IPS-18a (cell line): ENCODE results near the gene ZNF391.

Source experiments
- H3K27ac ChIP-seq: one replicate; pipeline ENCODE4 v1.5.1; 2013; ENCODE audit warnings: low read length
- H3K27me3 ChIP-seq: one replicate; pipeline ENCODE4 v1.6.1; 2013; ENCODE audit warnings: mild to moderate bottlenecking, low read length; ENCODE audit not compliant: control insufficient read depth, insufficient read depth
- H3K36me3 ChIP-seq: one replicate; pipeline ENCODE4 v1.6.1; 2013; ENCODE audit warnings: low read depth, low read length; ENCODE audit not compliant: control insufficient read depth
- H3K4me1 ChIP-seq: one replicate; pipeline ENCODE4 v1.6.1; 2013; ENCODE audit warnings: low read depth, low read length; ENCODE audit not compliant: control insufficient read depth
- H3K4me3 ChIP-seq: one replicate; pipeline ENCODE4 v1.5.1; 2013; ENCODE audit warnings: low read length
- H3K9ac ChIP-seq: one replicate; pipeline ENCODE4 v1.6.1; 2013; ENCODE audit warnings: mild to moderate bottlenecking, low read length, moderate library complexity
- H3K9me3 ChIP-seq: one replicate; pipeline ENCODE4 v1.6.1; 2013; ENCODE audit warnings: low read depth, low read length; ENCODE audit not compliant: control insufficient read depth

Gene ZNF391

GRCh38 chr6:27383481-27383880 is 5.1 kb upstream of the ZNF391 start:
- H3K27me3 ChIP-seq = no peaks in the 10 kb centered on the region
- no peaks in the 10 kb centered on the region for H3K9me3 ChIP-seq
- H3K36me3 ChIP-seq = no peaks in the 10 kb centered on the region
- H3K27ac ChIP-seq = no peak overlapping the region
- H3K9ac ChIP-seq = no peak overlapping the region
- H3K4me3 ChIP-seq = no peak overlapping the region
- peaks cover 11% of the 10 kb centered on the region for H3K4me1 ChIP-seq

- Histone ChIP-seq H3K9ac (no peak overlapping the region), H3K4me3 (no peak overlapping the region), H3K9me3 (no peaks in the 10 kb centered on the region), H3K4me1 (no peaks in the 10 kb centered on the region), H3K36me3 (no peaks in the 10 kb centered on the region), H3K27ac (no peak overlapping the region), H3K27me3 (no peaks in the 10 kb centered on the region)
Measured at GRCh38 chr6:27392623-27393022, 4.1 kb downstream of the ZNF391 start.

GRCh38 chr6:27394073-27394472 is 5.5 kb downstream of the ZNF391 start:
- Histone ChIP-seq H3K27me3 (no peaks in the 10 kb centered on the region), H3K9me3 (peaks cover 3% of the 10 kb centered on the region), H3K36me3 (peaks cover 2% of the 10 kb centered on the region), H3K9ac (no peak overlapping the region), H3K4me1 (no peaks in the 10 kb centered on the region), H3K4me3 (no peak overlapping the region), H3K27ac (no peak overlapping the region)

- H3K9me3 ChIP-seq = peaks cover 36% of the 10 kb centered on the region
- peaks cover 24% of the 10 kb centered on the region for H3K36me3 ChIP-seq
- H3K27ac ChIP-seq = no peak overlapping the region
Measured at GRCh38 chr6:27400877-27401642, 12.5 kb downstream of the ZNF391 start.

GRCh38 chr6:27406085-27406484 is 17.5 kb downstream of the ZNF391 start:
- H3K36me3 ChIP-seq = peaks cover 2% of the 10 kb centered on the region
- no peaks in the 10 kb centered on the region for H3K4me1 ChIP-seq
- H3K27ac ChIP-seq = no peak overlapping the region
- H3K9me3 ChIP-seq = peaks cover 14% of the 10 kb centered on the region
- no peak overlapping the region for H3K9ac ChIP-seq
- H3K27me3 ChIP-seq = no peaks in the 10 kb centered on the region
- H3K4me3 ChIP-seq = no peak overlapping the region

More at GRCh38 chr6:27400877-27401642, 12.5 kb downstream of the ZNF391 start:
- Histone ChIP-seq H3K9ac (no peak overlapping the region), H3K4me3 (no peak overlapping the region), H3K27me3 (no peaks in the 10 kb centered on the region), H3K4me1 (no peaks in the 10 kb centered on the region)

GRCh38 chr6:27407153-27407814 is 18.7 kb downstream of the ZNF391 start:
- Histone ChIP-seq H3K4me3 (no peak overlapping the region), H3K36me3 (no peaks in the 10 kb centered on the region), H3K9me3 (peaks cover 5% of the 10 kb centered on the region), H3K4me1 (no peaks in the 10 kb centered on the region), H3K9ac (no peak overlapping the region), H3K27me3 (no peaks in the 10 kb centered on the region), H3K27ac (no peak overlapping the region)

- no peak overlapping the region for H3K9ac ChIP-seq
- H3K4me1 ChIP-seq = no peaks in the 10 kb centered on the region
- H3K36me3 ChIP-seq = no peaks in the 10 kb centered on the region
- no peaks in the 10 kb centered on the region for H3K27me3 ChIP-seq
- H3K4me3 ChIP-seq = no peak overlapping the region
- no peak overlapping the region for H3K27ac ChIP-seq
- peaks cover 7% of the 10 kb centered on the region for H3K9me3 ChIP-seq
Measured at GRCh38 chr6:27414300-27414699, 25.7 kb downstream of the ZNF391 start.

- Histone ChIP-seq H3K9me3 (peaks cover 7% of the 10 kb centered on the region), H3K9ac (no peak overlapping the region), H3K36me3 (no peaks in the 10 kb centered on the region), H3K4me3 (no peak overlapping the region), H3K27ac (no peak overlapping the region), H3K27me3 (no peaks in the 10 kb centered on the region), H3K4me1 (no peaks in the 10 kb centered on the region)
Measured at GRCh38 chr6:27414996-27415395, 26.4 kb downstream of the ZNF391 start.

- Histone ChIP-seq H3K27me3 (no peaks in the 10 kb centered on the region), H3K4me3 (no peak overlapping the region), H3K27ac (no peak overlapping the region), H3K9ac (no peak overlapping the region), H3K4me1 (no peaks in the 10 kb centered on the region), H3K36me3 (no peaks in the 10 kb centered on the region), H3K9me3 (peaks cover 7% of the 10 kb centered on the region)
Measured at GRCh38 chr6:27415898-27416297, 27.3 kb downstream of the ZNF391 start.

- H3K36me3 ChIP-seq = no peaks in the 10 kb centered on the region
- no peaks in the 10 kb centered on the region for H3K27me3 ChIP-seq
- H3K9ac ChIP-seq = no peak overlapping the region
- peaks cover 7% of the 10 kb centered on the region for H3K9me3 ChIP-seq
- no peak overlapping the region for H3K4me3 ChIP-seq
- no peaks in the 10 kb centered on the region for H3K4me1 ChIP-seq
- no peak overlapping the region for H3K27ac ChIP-seq
Measured at GRCh38 chr6:27419363-27419762, 30.8 kb downstream of the ZNF391 start.

- no peaks in the 10 kb centered on the region for H3K4me1 ChIP-seq
- H3K27ac ChIP-seq = no peak overlapping the region
- no peaks in the 10 kb centered on the region for H3K9me3 ChIP-seq
- H3K36me3 ChIP-seq = no peaks in the 10 kb centered on the region
- no peak overlapping the region for H3K4me3 ChIP-seq
- no peaks in the 10 kb centered on the region for H3K27me3 ChIP-seq
- no peak overlapping the region for H3K9ac ChIP-seq
Measured at GRCh38 chr6:27422651-27423332, 34.2 kb downstream of the ZNF391 start.
